ENCODE measurements around the gene CCDC3. TPM values are rescaled to one million over a fixed set of nuclear protein-coding genes. Genes with fewer than 3 reads are reported as not detected.
A peak's percentile ranks its signal among the peaks of the same experiment; 100 is the strongest.

Gene CCDC3
- total and polyA plus RNA-seq, 2 of the 8 experiments (the other 6 are each of a cell fraction or from before 2014, with no cell fraction given) = 3.4 to 3.7 TPM

DNA sequence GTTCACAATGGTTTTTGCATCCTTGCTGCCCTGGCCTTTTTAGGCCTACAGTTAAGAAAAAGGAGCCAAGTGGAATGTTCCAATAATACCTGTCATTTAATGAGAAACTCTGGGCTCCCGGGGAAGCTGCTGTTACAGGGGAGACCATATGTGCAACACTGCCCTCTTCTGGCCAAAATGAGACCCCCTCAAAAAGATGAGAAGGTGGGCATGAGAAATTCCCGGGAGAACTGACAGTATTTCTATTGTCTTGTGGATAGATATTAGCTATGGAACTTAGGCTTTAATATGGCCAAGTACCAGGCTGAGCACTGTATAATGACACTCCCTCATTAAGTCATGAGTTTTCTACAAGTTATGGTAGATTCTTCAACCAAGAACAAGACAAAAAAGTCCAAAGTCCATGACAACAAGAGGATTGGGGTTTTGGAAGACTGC, 99.4 kb downstream of the CCDC3 start:
- Histone ChIP-seq H3K79me2 (ENCODE audit: control insufficient read depth in 1 of 2, insufficient read depth in 2 of 2, low read length in 2 of 2) (no peaks in the 10 kb centered on the region), H2BK15ac (ENCODE audit: low read length) (peak overlapping the region; percentile 4; the same call in 1 of the 2 replicates), H4K20me1 (replicated peaks in 1 of 2; ENCODE audit: control insufficient read depth in 1 of 2, insufficient read depth in 2 of 2, low read length in 2 of 2) (no peaks in the 10 kb centered on the region), H3K9me3 (ENCODE audit: insufficient read depth in 2 of 2, low read depth in 1 of 2, low read length in 1 of 2) (no peaks in the 10 kb centered on the region), H3K23me2 (ENCODE audit: low read depth, low read length) (no peaks in the 10 kb centered on the region), H3K23ac (ENCODE audit: insufficient read length) (no peak overlapping the region), H3K36me3 (ENCODE audit: control insufficient read depth in 2 of 4, insufficient read depth in 4 of 4, low read length in 3 of 4) (no peaks in the 10 kb centered on the region; a peak in 1 of 8 replicates), H4K8ac (ENCODE audit: extremely low read depth, insufficient read depth, low read length) (no peak overlapping the region), H2BK20ac (ENCODE audit: low read length) (no peak overlapping the region), H3K4ac (replicated peaks; ENCODE audit: insufficient read length, low read depth, low read length) (no peak overlapping the region), H3K27me3 (replicated peaks in 1 of 4; ENCODE audit: control insufficient read depth in 3 of 4, extremely low read depth in 1 of 4, insufficient read depth in 3 of 4, low read length in 3 of 4) (no peaks in the 10 kb centered on the region), H3K4me1 (replicated peaks in 1 of 4; ENCODE audit: control insufficient read depth in 3 of 4, insufficient read depth in 4 of 4, low read length in 3 of 4) (peaks cover 0 to 8% (median 2%) of the 10 kb centered on the region in 4 experiments; a peak in 4 of 7 replicates), H3K79me1 (ENCODE audit: low read depth, low read length) (no peaks in the 10 kb centered on the region), H4K91ac (replicated peaks; ENCODE audit: insufficient read length, low read length) (no peak overlapping the region), H2BK12ac (ENCODE audit: low read depth, low read length) (no peak overlapping the region), H4K5ac (ENCODE audit: insufficient read length, low read depth, low read length) (no peak overlapping the region), H2BK120ac (replicated peaks; ENCODE audit: low read depth, low read length) (no peak overlapping the region), H3K9ac (replicated peaks in 1 of 4; ENCODE audit: extremely low read depth in 1 of 4, low read depth in 3 of 4, low read length in 3 of 4) (no peak overlapping the region), H3K27ac (ENCODE audit: low read depth, low read length) (no peak overlapping the region), H2AK5ac (ENCODE audit: low read depth, low read length) (no peak overlapping the region), H3K18ac (ENCODE audit: extremely low read depth, low read length) (no peak overlapping the region), H3K4me3 (ENCODE audit: extremely low read depth in 1 of 4, insufficient read depth in 2 of 4, low read depth in 3 of 4, low read length in 4 of 4) (no peak overlapping the region), H2AFZ (ENCODE audit: low read length) (no peak overlapping the region), H2BK5ac (ENCODE audit: low read depth, low read length) (no peak overlapping the region), H3K56ac (replicated peaks; ENCODE audit: insufficient read length, low read depth, low read length) (no peak overlapping the region), H3K14ac (ENCODE audit: insufficient read length) (no peak overlapping the region), H3K4me2 (ENCODE audit: insufficient read depth in 1 of 2, low read depth in 2 of 2, low read length in 2 of 2) (no peak overlapping the region)
- DNase-seq (ENCODE audit: low read depth in 1 of 2, low spot score in 2 of 2) (peak; percentile 25 to 84), FAIRE-seq (peak; percentile 84)
- ChIA-PET POLR2A (ENCODE audit: partially characterized antibody) (no interaction called here), CTCF (ENCODE audit: partially characterized antibody) (interaction anchor here (0.6 to 6.2 kb wide), 62 partner anchors 8 to 722 kb away, joined by 3 to 43 read pairs (median 4); no protein-coding TSS in a partner anchor)
- TF ChIP-seq SRF (IDR thresholded peaks at IDR 0.05; ENCODE audit: low read depth, low read length) (peak; percentile 43; the same call in 1 of the 2 replicates), CEBPB (IDR thresholded peaks at IDR 0.05; ENCODE audit: low read depth, low read length) (no peak), PHF8 (conservative IDR thresholded peaks at IDR 0.05; ENCODE audit: low read depth, low read length) (no peak), GABPA (IDR thresholded peaks at IDR 0.05; ENCODE audit: borderline replicate concordance, insufficient read depth, low read length) (no peak), TEAD4 (IDR thresholded peaks at IDR 0.05; ENCODE audit: low read depth, low read length) (0 out of 2 replicates have a peak, but pooled peaks have one; percentile 7), CTCF (IDR thresholded peaks at IDR 0.05; ENCODE audit: control extremely low read depth in 1 of 3, insufficient read depth in 1 of 3, low read depth in 1 of 3, low read length in 3 of 3) (peak; percentile 40 to 83 (median 71)), GTF2F1 (IDR thresholded peaks at IDR 0.05; ENCODE audit: borderline replicate concordance, low read depth, low read length) (no peak), RAD21 (IDR thresholded peaks at IDR 0.05 in 1 of 2, conservative IDR thresholded peaks at IDR 0.05 in 1 of 2; ENCODE audit: low read depth in 2 of 2, low read length in 2 of 2) (peak; percentile 80 to 88)
- 51% methylated on average over 2 of the region's 2 CpGs; no CpG with 5 or more reads in 1 of the 2 experiments for WGBS, 2 experiments (ENCODE audit: extremely low coverage in 1 of 2, insufficient coverage in 1 of 2, insufficient read length in 1 of 2, insufficient replicate concordance in 2 of 2, low coverage in 1 of 2, low lambda C conversion rate in 2 of 2, missing lambda C conversion rate in 1 of 2)

Data from H1 (cell line).